GM12872 (cell line): ENCODE measurements around the gene PSIP1.
A peak's percentile ranks its signal among the peaks of the same experiment; 100 is the strongest.

ENCODE experiments used
- CTCF ChIP-seq: IDR thresholded peaks from 3 replicates; pipeline ENCODE4 v1.5.1; 2011; ENCODE audit warnings: low read depth, mild to moderate bottlenecking, low read length, moderate library complexity; ENCODE audit not compliant: insufficient read depth

PSIP1 gene

GRCh38 chr9:15519831-15520230 is 9.1 kb upstream of the PSIP1 start:
- no peak for TF ChIP-seq CTCF

- TF ChIP-seq CTCF = peak; percentile 50
Measured at GRCh38 chr9:15513335-15513734, 2.6 kb upstream of the PSIP1 start.

GRCh38 chr9:15512889-15513288 is 2.1 kb upstream of the PSIP1 start:
- TF ChIP-seq CTCF = no peak

GRCh38 chr9:15512204-15512603 is 1.4 kb upstream of the PSIP1 start:
- TF ChIP-seq CTCF = no peak

- TF ChIP-seq CTCF = no peak
Measured at GRCh38 chr9:15509931-15510788, 610 bp downstream of the PSIP1 start.

GRCh38 chr9:15505921-15506320 is 4.8 kb downstream of the PSIP1 start:
- peak; percentile 30; the same call in 1 of the 3 replicates for TF ChIP-seq CTCF

GRCh38 chr9:15501803-15502202 is 9.0 kb downstream of the PSIP1 start:
- no peak for TF ChIP-seq CTCF

GRCh38 chr9:15501179-15501578 is 9.6 kb downstream of the PSIP1 start:
- no peak for TF ChIP-seq CTCF
